Caki2 (cell line): ENCODE data around the gene PADI3. TPM values are rescaled to one million over a fixed set of nuclear protein-coding genes. Genes with fewer than 3 reads are reported as not detected.
"Not testable (repeated sequence)": the region's sequence is repeated elsewhere in the genome, so short reads cannot be mapped to it uniquely, and the experiment has no call there.

Experiments used
- DNase-seq: peaks from one replicate; pipeline ENCODE4 v3.0.0-alpha.2; 2015; ENCODE audit warnings: low read depth
- in situ Hi-C: cut with HindIII; loops from 2 replicates; pipeline ENCODE4 v1.10.0; 2016; ENCODE audit warnings: low sequenced_read_pairs, low pct_unique_long_range_greater_than_20kb, mixed read lengths
- total RNA-seq: library from RNA; depleted of rRNA; stranded (reverse); fragments of >200 nt; shearing (Covaris generic); gene quantifications from 2 replicates; pipeline ENCODE4 v1.2.3, GENCODE V29; 2014; ENCODE audit warnings: low replicate concordance

The PADI3 gene
- total RNA-seq, 1 experiment from 2014 or later, result 82.9 TPM

- in situ Hi-C loops, result no loop called here
These were observed 59.0 kb downstream of the PADI3 start, which contains the start of gene PADI4 for GRCh38 chr1:17307946-17308345. TSS of gene PADI4 (plus strand) at chr1:17308197. CDS start at chr1:17308223, 26 bp downstream.

GRCh38 chr1:17308593-17308992, 59.7 kb downstream of the PADI3 start:
- DNase-seq, result no peak
- in situ Hi-C loops, result no loop called here

More at GRCh38 chr1:17307946-17308345, 59.0 kb downstream of the PADI3 start, which contains the start of gene PADI4:
- no peak for DNase-seq

- no peak for DNase-seq
- in situ Hi-C loops, result no loop called here
These were observed 60.6 kb downstream of the PADI3 start for GRCh38 chr1:17309426-17310067.

DNA sequence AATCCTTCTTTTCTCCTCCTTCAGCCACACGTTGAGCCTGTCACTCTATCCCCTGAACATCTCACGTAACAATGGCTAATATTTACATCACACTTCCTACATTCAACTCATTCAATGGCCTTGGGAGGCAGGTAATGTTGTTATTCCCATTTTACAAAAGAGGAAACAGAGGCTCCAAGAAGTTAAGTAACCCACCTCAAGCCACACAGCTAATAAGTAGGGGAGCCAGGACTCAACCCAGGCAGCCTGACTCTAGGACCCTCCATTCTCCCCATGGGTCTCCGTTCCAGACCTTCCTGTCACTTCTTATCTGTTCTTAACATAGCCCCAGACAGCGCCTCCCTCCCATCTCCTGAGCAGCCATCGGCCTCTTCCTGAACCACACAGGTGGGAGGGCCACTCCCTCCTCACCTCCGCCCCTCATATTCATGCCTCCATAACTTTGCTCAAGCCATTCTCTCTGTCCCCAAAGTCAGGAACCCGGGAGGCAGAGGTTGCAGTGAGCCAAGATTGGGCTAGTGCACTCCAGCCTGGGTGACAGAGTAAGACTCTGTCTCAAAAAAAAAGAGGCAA, 61.3 kb downstream of the PADI3 start:
- in situ Hi-C loops, result no loop called here
- DNase-seq, result no peak

DNA sequence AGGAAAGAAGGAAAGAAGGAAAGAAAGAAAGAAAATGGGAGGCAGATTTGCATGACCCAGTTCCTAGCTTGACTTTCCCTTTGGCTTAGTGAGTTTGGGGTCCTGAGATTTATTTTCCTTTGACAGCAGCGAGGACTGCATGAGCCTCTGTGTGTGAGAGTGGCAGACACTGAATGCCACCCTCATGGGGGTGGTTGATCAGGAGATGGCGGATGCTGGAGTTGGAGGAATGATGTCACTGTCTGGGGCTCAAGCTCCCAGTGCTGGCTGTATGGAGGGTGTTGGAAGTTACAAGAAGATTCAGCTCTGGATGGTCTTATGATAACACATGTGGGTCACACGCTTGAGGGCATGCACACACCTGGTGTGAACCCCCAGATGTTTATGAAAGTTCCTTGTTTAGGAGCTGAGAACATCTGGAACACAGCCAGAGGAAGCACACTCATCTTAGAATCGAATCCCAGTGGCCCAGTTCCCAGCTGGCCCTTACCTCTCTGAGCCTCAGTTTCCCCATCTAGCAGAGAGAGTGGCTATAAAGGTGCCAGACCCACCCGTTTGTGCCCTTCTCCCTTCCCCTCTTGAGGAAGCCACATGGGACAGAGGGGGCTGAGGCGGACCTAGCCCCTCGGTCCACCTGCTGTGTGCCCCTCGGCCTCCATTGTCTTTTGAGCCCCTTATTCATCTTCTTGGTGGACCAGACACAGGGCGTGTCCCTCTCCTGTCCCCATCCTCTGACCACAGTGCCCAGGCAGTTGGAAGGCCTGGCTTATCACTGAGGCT, 64.8 kb downstream of the PADI3 start:
- DNase-seq, result no peak
- in situ Hi-C loops, result no loop called here

- in situ Hi-C loops, result no loop called here
These were observed 65.6 kb downstream of the PADI3 start for GRCh38 chr1:17314491-17314971.

DNA sequence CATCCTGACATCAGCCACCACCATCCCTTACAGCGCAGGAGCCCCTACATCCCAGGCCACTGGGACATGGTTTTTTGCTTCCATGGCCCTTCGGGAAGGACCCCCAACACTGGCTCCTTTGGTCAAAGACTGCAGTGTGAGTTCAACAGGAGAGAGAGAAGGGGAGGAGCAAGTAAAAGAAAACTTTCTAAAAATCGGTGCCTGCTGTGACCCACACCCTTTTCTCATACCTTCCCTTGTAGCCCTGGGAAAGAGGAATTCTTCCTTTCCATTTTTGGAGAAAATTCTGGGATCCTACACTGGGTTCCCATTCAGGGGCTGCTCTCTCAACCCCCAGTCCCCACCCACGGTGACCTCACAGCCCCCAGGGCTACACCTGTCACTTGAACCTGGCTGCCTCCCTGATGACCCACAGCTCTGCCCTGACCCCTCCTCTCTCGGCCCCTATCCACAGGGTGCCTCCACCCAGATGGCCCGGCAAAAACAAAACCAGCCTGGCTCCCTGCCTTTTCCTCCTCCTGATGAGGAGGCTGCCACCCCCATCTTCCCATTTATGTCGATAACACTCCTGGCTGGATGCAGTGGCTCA, 66.7 kb downstream of the PADI3 start:
- in situ Hi-C loops, result no loop called here
- no peak for DNase-seq

More at GRCh38 chr1:17314491-17314971, 65.6 kb downstream of the PADI3 start:
- DNase-seq, result no peak

- no peak for DNase-seq
- in situ Hi-C loops, result no loop called here
These were observed 67.8 kb downstream of the PADI3 start for GRCh38 chr1:17316704-17317103.

- no peak for DNase-seq
- in situ Hi-C loops, result no loop called here
These were observed 69.4 kb downstream of the PADI3 start for GRCh38 chr1:17318262-17318661.

GRCh38 chr1:17319561-17320350, 70.9 kb downstream of the PADI3 start:
- in situ Hi-C loops, result no loop called here
- DNase-seq, result no peak

DNA sequence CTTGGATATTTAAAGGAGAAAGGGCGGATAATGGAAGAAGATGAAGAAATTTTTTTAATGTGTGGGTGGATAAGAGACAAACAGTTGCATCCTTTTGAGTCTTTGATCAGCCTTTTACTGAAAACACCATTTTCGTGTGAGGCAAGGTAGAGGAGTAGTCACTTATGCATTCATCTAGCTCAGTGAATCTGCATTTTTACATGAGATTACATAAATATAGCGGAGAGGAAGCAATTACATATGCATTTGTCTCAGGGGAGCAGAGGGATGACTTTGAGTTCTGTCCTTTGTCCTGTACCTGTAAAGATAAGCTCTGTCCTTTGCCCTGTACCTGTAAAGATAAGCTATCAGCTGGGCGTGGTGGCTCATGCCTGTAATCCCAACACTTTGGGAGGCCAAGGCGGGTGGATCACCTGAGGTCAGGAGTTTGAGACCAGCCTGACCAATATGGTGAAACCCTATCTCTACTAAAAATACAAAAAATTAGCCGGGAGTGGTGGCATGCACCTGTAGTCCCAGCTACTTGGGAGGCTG, 73.0 kb downstream of the PADI3 start:
- DNase-seq, in situ Hi-C loops: not testable (repeated sequence)

DNA sequence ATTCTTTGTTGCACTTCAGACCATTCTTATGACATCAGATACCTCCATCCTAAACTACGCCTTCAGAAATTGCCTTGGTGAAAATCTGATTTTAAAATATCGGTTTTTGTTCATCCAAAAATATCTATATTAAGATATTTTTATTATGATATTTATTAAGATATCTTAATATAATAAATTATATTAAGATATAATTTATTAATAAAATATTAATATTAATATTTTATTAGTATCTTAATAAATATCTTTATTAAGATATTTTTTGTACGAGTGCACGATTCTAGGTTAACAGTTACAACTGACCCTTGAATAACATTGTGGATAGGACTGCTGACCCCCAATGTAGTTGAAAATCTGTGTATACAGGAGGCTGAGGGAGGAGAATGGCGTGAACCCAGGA, 80.0 kb downstream of the PADI3 start:
- in situ Hi-C loops, result no loop called here
- no peak for DNase-seq

- DNase-seq, result no peak
- in situ Hi-C loops, result no loop called here
These were observed 80.7 kb downstream of the PADI3 start for GRCh38 chr1:17329610-17330009.

DNA sequence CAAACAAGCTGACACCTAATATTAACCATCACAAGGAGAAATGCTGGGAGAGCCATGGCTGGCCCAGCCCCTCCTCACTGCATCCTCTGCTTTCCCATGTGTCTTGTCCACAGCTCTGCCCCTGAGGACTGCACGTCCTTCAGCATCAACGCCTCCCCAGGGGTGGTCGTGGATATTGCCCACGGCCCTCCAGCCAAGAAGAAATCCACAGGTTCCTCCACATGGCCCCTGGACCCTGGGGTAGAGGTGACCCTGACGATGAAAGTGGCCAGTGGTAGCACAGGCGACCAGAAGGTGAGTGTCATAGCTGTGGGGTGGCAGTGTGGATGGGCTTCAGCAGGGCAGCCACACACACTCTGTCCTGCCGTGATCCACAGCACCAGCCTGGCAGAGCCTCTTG, 82.0 kb downstream of the PADI3 start:
- in situ Hi-C loops, result no loop called here
- no peak for DNase-seq

- in situ Hi-C loops, result no loop called here
- no peak for DNase-seq
These were observed 84.2 kb downstream of the PADI3 start for GRCh38 chr1:17333081-17333480.
